Measurements from ENCODE around the gene SLC22A3. TPM values are rescaled to one million over a fixed set of nuclear protein-coding genes. Genes with fewer than 3 reads are reported as not detected.
"Not testable (repeated sequence)": the region's sequence is repeated elsewhere in the genome, so short reads cannot be mapped to it uniquely, and the experiment has no call there.

SLC22A3 gene
- polyA plus RNA-seq, 1 donor from 2014 or later, result not detected

GRCh38 chr6:160428818-160429619, 80.8 kb downstream of the SLC22A3 start:
- H3K4me3 Mint-ChIP-seq, result no peak overlapping the region

GRCh38 chr6:160429620-160429895, 81.4 kb downstream of the SLC22A3 start:
- peaks cover 17% of the 10 kb centered on the region for H3K27me3 Mint-ChIP-seq
- no peaks in the 10 kb centered on the region for H3K9me3 Mint-ChIP-seq
- H3K36me3 Mint-ChIP-seq, result no peaks in the 10 kb centered on the region
- no peak overlapping the region for H3K4me3 Mint-ChIP-seq
- no peak overlapping the region for H3K27ac Mint-ChIP-seq
- H3K4me1 Mint-ChIP-seq, result peaks cover 0 to 8% (median 3%) of the 10 kb centered on the region in 3 donors

More at GRCh38 chr6:160428818-160429619, 80.8 kb downstream of the SLC22A3 start:
- H3K4me1 Mint-ChIP-seq, result peaks cover 0 to 8% (median 3%) of the 10 kb centered on the region in 3 donors
- no peaks in the 10 kb centered on the region for H3K36me3 Mint-ChIP-seq
- no peaks in the 10 kb centered on the region for H3K9me3 Mint-ChIP-seq
- H3K27me3 Mint-ChIP-seq, result peaks cover 17% of the 10 kb centered on the region
- no peak overlapping the region for H3K27ac Mint-ChIP-seq

GRCh38 chr6:160430203-160430602, 82.0 kb downstream of the SLC22A3 start:
- H3K4me3 Mint-ChIP-seq, result no peak overlapping the region
- H3K9me3 Mint-ChIP-seq, result no peaks in the 10 kb centered on the region
- H3K4me1 Mint-ChIP-seq, result peaks cover 0 to 8% (median 3%) of the 10 kb centered on the region in 3 donors
- no peaks in the 10 kb centered on the region for H3K36me3 Mint-ChIP-seq
- peaks cover 16% of the 10 kb centered on the region for H3K27me3 Mint-ChIP-seq
- no peak overlapping the region for H3K27ac Mint-ChIP-seq

GRCh38 chr6:160430751-160431150, 82.6 kb downstream of the SLC22A3 start:
- peaks cover 0 to 8% (median 3%) of the 10 kb centered on the region in 3 donors for H3K4me1 Mint-ChIP-seq
- H3K9me3 Mint-ChIP-seq, result no peaks in the 10 kb centered on the region
- peaks cover 17% of the 10 kb centered on the region for H3K27me3 Mint-ChIP-seq
- no peak overlapping the region for H3K27ac Mint-ChIP-seq
- no peak overlapping the region for H3K4me3 Mint-ChIP-seq
- no peaks in the 10 kb centered on the region for H3K36me3 Mint-ChIP-seq

GRCh38 chr6:160431226-160431625, 83.0 kb downstream of the SLC22A3 start:
- Mint-ChIP-seq H3K36me3 (no peaks in the 10 kb centered on the region), H3K4me3 (no peak overlapping the region), H3K27me3 (peaks cover 16% of the 10 kb centered on the region), H3K27ac (no peak overlapping the region), H3K9me3 (no peaks in the 10 kb centered on the region), H3K4me1 (peaks cover 0 to 8% (median 2%) of the 10 kb centered on the region in 3 donors)

GRCh38 chr6:160431791-160432404, 83.7 kb downstream of the SLC22A3 start:
- H3K36me3 Mint-ChIP-seq, result no peaks in the 10 kb centered on the region
- H3K27me3 Mint-ChIP-seq, result peaks cover 12% of the 10 kb centered on the region
- no peaks in the 10 kb centered on the region for H3K9me3 Mint-ChIP-seq
- H3K4me3 Mint-ChIP-seq, result no peak overlapping the region
- H3K27ac Mint-ChIP-seq, result no peak overlapping the region
- peaks cover 0 to 3% (median 0%) of the 10 kb centered on the region in 3 donors for H3K4me1 Mint-ChIP-seq

- H3K4me1 Mint-ChIP-seq, result no peaks in the 10 kb centered on the region
- H3K4me3 Mint-ChIP-seq, result no peak overlapping the region
- peaks cover 19% of the 10 kb centered on the region for H3K27me3 Mint-ChIP-seq
- no peaks in the 10 kb centered on the region for H3K36me3 Mint-ChIP-seq
- H3K9me3 Mint-ChIP-seq, result peaks cover 0 to 3% (median 0%) of the 10 kb centered on the region in 3 donors
- H3K27ac Mint-ChIP-seq, result no peak overlapping the region
Observed at GRCh38 chr6:160435935-160436334, 87.8 kb downstream of the SLC22A3 start.

- H3K9me3 Mint-ChIP-seq, result peaks cover 0 to 3% (median 0%) of the 10 kb centered on the region in 3 donors
- H3K27me3 Mint-ChIP-seq, result peaks cover 19% of the 10 kb centered on the region
- H3K4me3 Mint-ChIP-seq, result no peak overlapping the region
- no peaks in the 10 kb centered on the region for H3K4me1 Mint-ChIP-seq
- H3K36me3 Mint-ChIP-seq, result no peaks in the 10 kb centered on the region
- H3K27ac Mint-ChIP-seq, result no peak overlapping the region
Observed at GRCh38 chr6:160437154-160437553, 89.0 kb downstream of the SLC22A3 start.

GRCh38 chr6:160437775-160438174, 89.6 kb downstream of the SLC22A3 start:
- H3K27me3 Mint-ChIP-seq, result peaks cover 19% of the 10 kb centered on the region

GRCh38 chr6:160438481-160438880, 90.3 kb downstream of the SLC22A3 start:
- H3K36me3 Mint-ChIP-seq, result no peaks in the 10 kb centered on the region
- no peak overlapping the region for H3K27ac Mint-ChIP-seq
- H3K9me3 Mint-ChIP-seq, result peaks cover 0 to 3% (median 0%) of the 10 kb centered on the region in 3 donors

More at GRCh38 chr6:160437775-160438174, 89.6 kb downstream of the SLC22A3 start:
- no peaks in the 10 kb centered on the region for H3K36me3 Mint-ChIP-seq
- no peaks in the 10 kb centered on the region for H3K4me1 Mint-ChIP-seq
- peaks cover 0 to 3% (median 0%) of the 10 kb centered on the region in 3 donors for H3K9me3 Mint-ChIP-seq
- H3K4me3 Mint-ChIP-seq, result no peak overlapping the region
- H3K27ac Mint-ChIP-seq, result no peak overlapping the region

GRCh38 chr6:160439751-160440150, 91.6 kb downstream of the SLC22A3 start:
- Mint-ChIP-seq H3K4me3 (no peak overlapping the region), H3K27me3 (peaks cover 20% of the 10 kb centered on the region), H3K36me3 (no peaks in the 10 kb centered on the region), H3K9me3 (peaks cover 0 to 3% (median 0%) of the 10 kb centered on the region in 3 donors), H3K27ac (no peak overlapping the region), H3K4me1 (no peaks in the 10 kb centered on the region)

More at GRCh38 chr6:160438481-160438880, 90.3 kb downstream of the SLC22A3 start:
- Mint-ChIP-seq H3K4me1 (no peaks in the 10 kb centered on the region), H3K27me3 (peaks cover 19% of the 10 kb centered on the region), H3K4me3 (no peak overlapping the region)

- Mint-ChIP-seq H3K27me3 (peaks cover 22% of the 10 kb centered on the region), H3K4me3 (no peak overlapping the region), H3K36me3 (no peaks in the 10 kb centered on the region), H3K4me1 (no peaks in the 10 kb centered on the region), H3K9me3 (peaks cover 0 to 8% (median 0%) of the 10 kb centered on the region in 3 donors), H3K27ac (no peak overlapping the region)
Observed at GRCh38 chr6:160442151-160442550, 94.0 kb downstream of the SLC22A3 start.

- Mint-ChIP-seq H3K27ac (no peak overlapping the region), H3K36me3 (no peaks in the 10 kb centered on the region), H3K4me3 (no peak overlapping the region), H3K4me1 (no peaks in the 10 kb centered on the region), H3K9me3 (peaks cover 2 to 6% (median 4%) of the 10 kb centered on the region in 3 donors), H3K27me3 (peaks cover 11% of the 10 kb centered on the region)
Observed at GRCh38 chr6:160445130-160445529, 97.0 kb downstream of the SLC22A3 start.

GRCh38 chr6:160447350-160447749, 99.2 kb downstream of the SLC22A3 start:
- H3K36me3 Mint-ChIP-seq, result no peaks in the 10 kb centered on the region
- peaks cover 14% of the 10 kb centered on the region for H3K27me3 Mint-ChIP-seq
- no peak overlapping the region for H3K27ac Mint-ChIP-seq
- H3K9me3 Mint-ChIP-seq, result peaks cover 2 to 6% (median 4%) of the 10 kb centered on the region in 3 donors
- no peaks in the 10 kb centered on the region for H3K4me1 Mint-ChIP-seq
- H3K4me3 Mint-ChIP-seq, result no peak overlapping the region

GRCh38 chr6:160449787-160450186, 101.6 kb downstream of the SLC22A3 start:
- not testable (repeated sequence) for H3K36me3 Mint-ChIP-seq, H3K9me3 Mint-ChIP-seq
- peaks cover 13% of the 10 kb centered on the region for H3K27me3 Mint-ChIP-seq

More at GRCh38 chr6:160449787-160450186, 101.6 kb downstream of the SLC22A3 start:
- not testable (repeated sequence) for H3K4me1 Mint-ChIP-seq, H3K27ac Mint-ChIP-seq, H3K4me3 Mint-ChIP-seq

Measured in IgD-negative memory B cell (primary cell).